ENCODE results near the gene THOP1. TPM values are rescaled to one million over a fixed set of nuclear protein-coding genes. Genes with fewer than 3 reads are reported as not detected.

Gene THOP1
- polyA plus RNA-seq, 2 donors = 56.5 to 77.4 TPM

GRCh38 chr19:2824129-2824528, 38.8 kb downstream of the THOP1 start:
- peaks cover 2 to 4% of the 10 kb centered on the region in 2 donors for H3K4me1 ChIP-seq (ENCODE audit: control insufficient read depth in 2 of 2, insufficient read depth in 2 of 2, low read length in 1 of 2)
- no peak overlapping the region for H3K4me3 ChIP-seq (ENCODE audit: low read depth in 1 of 2, low read length in 2 of 2)
- H3K27me3 ChIP-seq (ENCODE audit: control insufficient read depth in 1 of 2, insufficient read depth in 2 of 2, low read length in 2 of 2) = no peaks in the 10 kb centered on the region
- H3K36me3 ChIP-seq (ENCODE audit: control insufficient read depth in 2 of 2, insufficient read depth in 2 of 2, low read length in 1 of 2) = peaks cover 3 to 10% of the 10 kb centered on the region in 2 donors
- peaks cover 0 to 4% of the 10 kb centered on the region in 2 donors for H3K9me3 ChIP-seq (ENCODE audit: control insufficient read depth in 2 of 2, insufficient read depth in 1 of 2, low read depth in 1 of 2, low read length in 1 of 2)
- WGBS, 2 donors = 72 to 77% methylated on average over 8 of the region's 8 CpGs
- H3K27ac ChIP-seq (ENCODE audit: low read depth in 2 of 2, low read length in 1 of 2) = no peak overlapping the region

- peaks cover 4 to 10% of the 10 kb centered on the region in 2 donors for H3K36me3 ChIP-seq (ENCODE audit: control insufficient read depth in 2 of 2, insufficient read depth in 2 of 2, low read length in 1 of 2)
- H3K4me3 ChIP-seq (ENCODE audit: low read depth in 1 of 2, low read length in 2 of 2) = no peak overlapping the region
- H3K4me1 ChIP-seq (ENCODE audit: control insufficient read depth in 2 of 2, insufficient read depth in 2 of 2, low read length in 1 of 2) = no peaks in the 10 kb centered on the region
- no peak overlapping the region for H3K27ac ChIP-seq (ENCODE audit: low read depth in 2 of 2, low read length in 1 of 2)
- H3K27me3 ChIP-seq (ENCODE audit: control insufficient read depth in 1 of 2, insufficient read depth in 2 of 2, low read length in 2 of 2) = no peaks in the 10 kb centered on the region
- H3K9me3 ChIP-seq (ENCODE audit: control insufficient read depth in 2 of 2, insufficient read depth in 1 of 2, low read depth in 1 of 2, low read length in 1 of 2) = peaks cover 0 to 7% of the 10 kb centered on the region in 2 donors
- WGBS, 2 donors = 92 to 95% methylated on average over 2 of the region's 2 CpGs
Observed at GRCh38 chr19:2827022-2827421, 41.7 kb downstream of the THOP1 start.

- no peak overlapping the region for H3K4me3 ChIP-seq (ENCODE audit: low read depth in 1 of 2, low read length in 2 of 2)
- H3K27ac ChIP-seq (ENCODE audit: low read depth in 2 of 2, low read length in 1 of 2) = no peak overlapping the region
- H3K9me3 ChIP-seq (ENCODE audit: control insufficient read depth in 2 of 2, insufficient read depth in 1 of 2, low read depth in 1 of 2, low read length in 1 of 2) = peaks cover under 1 to 14% of the 10 kb centered on the region in 2 donors
- WGBS, 2 donors = 91 to 96% methylated on average over 13 of the region's 13 CpGs
- no peaks in the 10 kb centered on the region for H3K4me1 ChIP-seq (ENCODE audit: control insufficient read depth in 2 of 2, insufficient read depth in 2 of 2, low read length in 1 of 2)
- peaks cover 10 to 15% of the 10 kb centered on the region in 2 donors for H3K36me3 ChIP-seq (ENCODE audit: control insufficient read depth in 2 of 2, insufficient read depth in 2 of 2, low read length in 1 of 2)
- no peaks in the 10 kb centered on the region for H3K27me3 ChIP-seq (ENCODE audit: control insufficient read depth in 1 of 2, insufficient read depth in 2 of 2, low read length in 2 of 2)
Observed at GRCh38 chr19:2827840-2828489, 42.7 kb downstream of the THOP1 start.

DNA sequence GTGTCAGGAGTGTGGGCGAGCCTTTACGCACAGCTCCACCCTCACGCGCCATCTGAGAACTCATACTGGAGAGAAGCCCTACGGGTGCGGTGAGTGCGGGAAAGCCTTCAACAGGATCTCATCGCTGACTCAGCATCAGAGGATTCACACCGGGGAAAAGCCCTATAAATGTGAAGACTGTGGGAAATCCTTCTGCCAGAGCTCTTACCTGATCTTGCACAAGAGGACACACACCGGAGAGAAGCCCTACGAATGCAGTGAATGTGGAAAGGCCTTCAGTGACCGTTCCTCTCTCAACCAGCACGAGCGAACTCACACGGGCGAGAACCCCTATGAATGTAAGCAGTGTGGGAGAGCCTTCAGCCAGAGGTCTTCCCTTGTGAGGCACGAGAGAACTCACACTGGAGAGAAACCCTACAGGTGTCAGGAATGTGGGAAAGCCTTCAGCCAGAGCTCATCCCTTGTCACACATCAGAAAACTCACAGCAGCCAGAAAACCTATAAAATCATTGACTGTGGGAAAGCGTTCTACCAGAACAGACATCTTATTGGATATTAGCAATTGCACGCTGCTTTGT, 49.1 kb downstream of the THOP1 start:
- H3K4me1 ChIP-seq (ENCODE audit: control insufficient read depth in 2 of 2, insufficient read depth in 2 of 2, low read length in 1 of 2) = no peaks in the 10 kb centered on the region
- no peaks in the 10 kb centered on the region for H3K27me3 ChIP-seq (ENCODE audit: control insufficient read depth in 1 of 2, insufficient read depth in 2 of 2, low read length in 2 of 2)
- H3K27ac ChIP-seq (ENCODE audit: low read depth in 2 of 2, low read length in 1 of 2) = no peak overlapping the region
- H3K36me3 ChIP-seq (ENCODE audit: control insufficient read depth in 2 of 2, insufficient read depth in 2 of 2, low read length in 1 of 2) = peaks cover 13 to 19% of the 10 kb centered on the region in 2 donors
- 96 to 98% methylated on average over 19 of the region's 19 CpGs for WGBS, 2 donors
- H3K9me3 ChIP-seq (ENCODE audit: control insufficient read depth in 2 of 2, insufficient read depth in 1 of 2, low read depth in 1 of 2, low read length in 1 of 2) = peaks cover 22 to 37% of the 10 kb centered on the region in 2 donors
- H3K4me3 ChIP-seq (ENCODE audit: low read depth in 1 of 2, low read length in 2 of 2) = no peak overlapping the region

- H3K9me3 ChIP-seq (ENCODE audit: control insufficient read depth in 2 of 2, insufficient read depth in 1 of 2, low read depth in 1 of 2, low read length in 1 of 2) = peaks cover 22 to 32% of the 10 kb centered on the region in 2 donors
- no peak overlapping the region for H3K4me3 ChIP-seq (ENCODE audit: low read depth in 1 of 2, low read length in 2 of 2)
- H3K27ac ChIP-seq (ENCODE audit: low read depth in 2 of 2, low read length in 1 of 2) = no peak overlapping the region
- H3K27me3 ChIP-seq (ENCODE audit: control insufficient read depth in 1 of 2, insufficient read depth in 2 of 2, low read length in 2 of 2) = no peaks in the 10 kb centered on the region
- WGBS, 2 donors = 84 to 89% methylated on average over 4 of the region's 4 CpGs
- peaks cover 9 to 17% of the 10 kb centered on the region in 2 donors for H3K36me3 ChIP-seq (ENCODE audit: control insufficient read depth in 2 of 2, insufficient read depth in 2 of 2, low read length in 1 of 2)
- peaks cover 0 to 5% of the 10 kb centered on the region in 2 donors for H3K4me1 ChIP-seq (ENCODE audit: control insufficient read depth in 2 of 2, insufficient read depth in 2 of 2, low read length in 1 of 2)
Observed at GRCh38 chr19:2837430-2837829, 52.1 kb downstream of the THOP1 start.

- Histone ChIP-seq H3K4me3 (ENCODE audit: low read depth in 1 of 2, low read length in 2 of 2) (peak within 1 kb of the TSS; percentile 73 to 79), H3K27me3 (ENCODE audit: control insufficient read depth in 1 of 2, insufficient read depth in 2 of 2, low read length in 2 of 2) (no peaks in the 10 kb centered on the region), H3K9me3 (ENCODE audit: control insufficient read depth in 2 of 2, insufficient read depth in 1 of 2, low read depth in 1 of 2, low read length in 1 of 2) (peaks cover 0 to 4% of the 10 kb centered on the region in 2 donors), H3K27ac (ENCODE audit: low read depth in 2 of 2, low read length in 1 of 2) (peak within 1 kb of the TSS; percentile 87 to 92), H3K36me3 (ENCODE audit: control insufficient read depth in 2 of 2, insufficient read depth in 2 of 2, low read length in 1 of 2) (peaks cover 0 to 3% of the 10 kb centered on the region in 2 donors), H3K4me1 (ENCODE audit: control insufficient read depth in 2 of 2, insufficient read depth in 2 of 2, low read length in 1 of 2) (peaks cover 2 to 5% of the 10 kb centered on the region in 2 donors)
- WGBS, 2 donors = 0% methylated on average over 94 to 106 of the region's 106 CpGs
Observed at GRCh38 chr19:2840794-2841791, 55.8 kb downstream of the THOP1 start, which contains the start of gene ZNF555. ZNF555 (plus strand) TSS chr19:2841475; CDS start chr19:2841573, 98 bp downstream.

- H3K27ac ChIP-seq (ENCODE audit: low read depth in 2 of 2, low read length in 1 of 2) = peak overlapping the region in 1 of 2 donors; percentile 71
- H3K36me3 ChIP-seq (ENCODE audit: control insufficient read depth in 2 of 2, insufficient read depth in 2 of 2, low read length in 1 of 2) = peaks cover 0 to 4% of the 10 kb centered on the region in 2 donors
- no peaks in the 10 kb centered on the region for H3K9me3 ChIP-seq (ENCODE audit: control insufficient read depth in 2 of 2, insufficient read depth in 1 of 2, low read depth in 1 of 2, low read length in 1 of 2)
- H3K27me3 ChIP-seq (ENCODE audit: control insufficient read depth in 1 of 2, insufficient read depth in 2 of 2, low read length in 2 of 2) = no peaks in the 10 kb centered on the region
- peak overlapping the region; percentile 73 to 79 for H3K4me3 ChIP-seq (ENCODE audit: low read depth in 1 of 2, low read length in 2 of 2)
- 3% methylated on average over 41 to 62 of the region's 62 CpGs for WGBS, 2 donors
- H3K4me1 ChIP-seq (ENCODE audit: control insufficient read depth in 2 of 2, insufficient read depth in 2 of 2, low read length in 1 of 2) = peaks cover 2 to 5% of the 10 kb centered on the region in 2 donors
Observed at GRCh38 chr19:2841855-2842574, 56.7 kb downstream of the THOP1 start.

GRCh38 chr19:2845107-2845506, 59.8 kb downstream of the THOP1 start:
- H3K9me3 ChIP-seq (ENCODE audit: control insufficient read depth in 2 of 2, insufficient read depth in 1 of 2, low read depth in 1 of 2, low read length in 1 of 2) = no peaks in the 10 kb centered on the region
- H3K27ac ChIP-seq (ENCODE audit: low read depth in 2 of 2, low read length in 1 of 2) = no peak overlapping the region
- H3K4me3 ChIP-seq (ENCODE audit: low read depth in 1 of 2, low read length in 2 of 2) = no peak overlapping the region
- 94 to 97% methylated on average over 2 of the region's 2 CpGs for WGBS, 2 donors
- H3K27me3 ChIP-seq (ENCODE audit: control insufficient read depth in 1 of 2, insufficient read depth in 2 of 2, low read length in 2 of 2) = no peaks in the 10 kb centered on the region
- peaks cover 0 to 4% of the 10 kb centered on the region in 2 donors for H3K36me3 ChIP-seq (ENCODE audit: control insufficient read depth in 2 of 2, insufficient read depth in 2 of 2, low read length in 1 of 2)
- H3K4me1 ChIP-seq (ENCODE audit: control insufficient read depth in 2 of 2, insufficient read depth in 2 of 2, low read length in 1 of 2) = peaks cover 2 to 5% of the 10 kb centered on the region in 2 donors

All from esophagus (tissue), 2 donors.